SK-N-SH treated with all-trans-retinoic acid at 6 μM for 48 hours (cell line): Measurements from ENCODE around the gene GLI3.

Experiments used
- ATAC-seq: fragments of 200-7000 bp; cut with Tn5 transposase; 3 replicates; pipeline ENCODE4 v1.9.1; 2020; ENCODE audit warnings: mild to moderate bottlenecking, moderate library complexity
- ARNTL ChIP-seq: fragments of 450-650 bp; formaldehyde crosslinking; IDR thresholded peaks from 2 replicates; pipeline ENCODE4 v1.5.0; 2020; ENCODE audit warnings: low read depth, mild to moderate bottlenecking, moderate library complexity, borderline replicate concordance
- BACH2 ChIP-seq: fragments of 250-450 bp; sonication (Bioruptor Pico); IDR thresholded peaks from 2 replicates; pipeline ENCODE4 v1.9.0; 2021; ENCODE audit warnings: mild to moderate bottlenecking, borderline replicate concordance
- CREB5 ChIP-seq: fragments of 250-450 bp; sonication (Bioruptor Pico); IDR thresholded peaks from 2 replicates; pipeline ENCODE4 v1.5.1; 2020; ENCODE audit warnings: low read depth, mild to moderate bottlenecking, moderate library complexity
- CSDC2 ChIP-seq: fragments of 250-450 bp; sonication (Bioruptor Pico); IDR thresholded peaks from 2 replicates; pipeline ENCODE4 v1.5.0; 2020; ENCODE audit warnings: mild to moderate bottlenecking, moderate library complexity
- CSRNP3 ChIP-seq: fragments of 250-450 bp; sonication (Bioruptor Pico); IDR thresholded peaks from 2 replicates; pipeline ENCODE4 v1.5.1; 2021; ENCODE audit warnings: mild to moderate bottlenecking, moderate library complexity
- GLIS3 ChIP-seq: fragments of 250-450 bp; sonication (Bioruptor Pico); IDR thresholded peaks from 2 replicates; pipeline ENCODE4 v1.5.0; 2020; ENCODE audit warnings: mild to moderate bottlenecking, moderate library complexity
- ISL1 ChIP-seq: fragments of 250-450 bp; sonication (Bioruptor Pico); IDR thresholded peaks from 2 replicates; pipeline ENCODE4 v2.1.2; 2022; ENCODE audit warnings: mild to moderate bottlenecking, moderate library complexity
- OSR1 ChIP-seq: fragments of 250-450 bp; sonication (Bioruptor Pico); IDR thresholded peaks from 2 replicates; pipeline ENCODE4 v1.8.0; 2022; ENCODE audit warnings: moderate library complexity, mild to moderate bottlenecking, inconsistent platforms
- PATZ1 ChIP-seq: fragments of 250-450 bp; sonication (Bioruptor Pico); IDR thresholded peaks from 2 replicates; pipeline ENCODE4 v1.8.0; 2020; ENCODE audit warnings: mild to moderate bottlenecking, moderate library complexity, borderline replicate concordance
- POU6F1 ChIP-seq: fragments of 250-450 bp; sonication (Bioruptor Pico); IDR thresholded peaks from 2 replicates; pipeline ENCODE4 v1.8.0; 2021; ENCODE audit warnings: low read depth, mild to moderate bottlenecking, moderate library complexity, borderline replicate concordance
- PPARA ChIP-seq: fragments of 250-450 bp; sonication (Bioruptor Pico); IDR thresholded peaks from 2 replicates; pipeline ENCODE4 v1.5.0; 2020; ENCODE audit warnings: mild to moderate bottlenecking, borderline replicate concordance
- RARB ChIP-seq: fragments of 250-450 bp; sonication (Bioruptor Pico); IDR thresholded peaks from 2 replicates; pipeline ENCODE4 v1.8.0; 2021; ENCODE audit warnings: mild to moderate bottlenecking, moderate library complexity
- SNAI2 ChIP-seq: fragments of 250-450 bp; sonication (Bioruptor Pico); IDR thresholded peaks from 2 replicates; pipeline ENCODE4 v1.5.0; 2020; ENCODE audit warnings: mild to moderate bottlenecking, moderate library complexity
- TCF4 ChIP-seq: fragments of 250-450 bp; sonication (Bioruptor Pico); IDR thresholded peaks from 2 replicates; pipeline ENCODE4 v1.8.0; 2021; ENCODE audit warnings: mild to moderate bottlenecking, moderate library complexity, borderline replicate concordance
- TOX ChIP-seq: fragments of 250-450 bp; sonication (Bioruptor Pico); IDR thresholded peaks from 2 replicates; pipeline ENCODE4 v1.8.0; 2021; ENCODE audit warnings: mild to moderate bottlenecking, moderate library complexity, borderline replicate concordance
- TSHZ2 ChIP-seq: fragments of 250-450 bp; sonication (Bioruptor Pico); IDR thresholded peaks from 2 replicates; pipeline ENCODE4 v1.5.0; 2020; ENCODE audit warnings: mild to moderate bottlenecking, moderate library complexity
- ZC3H10 ChIP-seq: fragments of 250-450 bp; sonication (Bioruptor Pico); IDR thresholded peaks from 2 replicates; pipeline ENCODE4 v1.5.1; 2021; ENCODE audit warnings: mild to moderate bottlenecking, moderate library complexity
- ZFP3 ChIP-seq: fragments of 250-450 bp; sonication (Bioruptor Pico); IDR thresholded peaks from 2 replicates; pipeline ENCODE4 v1.5.0; 2020; ENCODE audit warnings: mild to moderate bottlenecking, moderate library complexity
- ZFP30 ChIP-seq: fragments of 450-650 bp; formaldehyde crosslinking; IDR thresholded peaks from 2 replicates; pipeline ENCODE4 v1.5.0; 2022; ENCODE audit warnings: mild to moderate bottlenecking, moderate library complexity
- ZNF565 ChIP-seq: fragments of 450-650 bp; formaldehyde crosslinking; conservative IDR thresholded peaks from 2 replicates; pipeline ENCODE4 v1.5.0; 2020; ENCODE audit warnings: low read depth, mild to moderate bottlenecking, moderate library complexity
- ZNF70 ChIP-seq: fragments of 450-650 bp; formaldehyde crosslinking; IDR thresholded peaks from 2 replicates; pipeline ENCODE4 v1.5.0; 2020; ENCODE audit warnings: mild to moderate bottlenecking, moderate library complexity
- ZNF8 ChIP-seq: fragments of 450-650 bp; formaldehyde crosslinking; IDR thresholded peaks from 2 replicates; pipeline ENCODE4 v1.5.0; 2020; ENCODE audit warnings: mild to moderate bottlenecking, moderate library complexity

The GLI3 gene

GRCh38 chr7:42049761-42050160, 187.2 kb downstream of the GLI3 start (continued):
- TF ChIP-seq RARB (CRISPR knock-in tag) (no peak), ARNTL (CRISPR knock-in tag) (no peak), TCF4 (CRISPR knock-in tag) (no peak), POU6F1 (CRISPR knock-in tag) (no peak), ZFP30 (no peak), TSHZ2 (CRISPR knock-in tag) (no peak), ISL1 (CRISPR knock-in tag) (no peak), TOX (CRISPR knock-in tag) (no peak)
- TF ChIP-seq, all 23 proteins: peak for 0

GRCh38 chr7:42046483-42046882, 190.5 kb downstream of the GLI3 start:
- no peak for ATAC-seq
- no peak for TF ChIP-seq ZC3H10 (CRISPR knock-in tag)
- TF ChIP-seq ZNF8, result no peak
- TF ChIP-seq PATZ1 (CRISPR knock-in tag), result no peak
- no peak for TF ChIP-seq OSR1 (CRISPR knock-in tag)
- TF ChIP-seq CSDC2 (CRISPR knock-in tag), result no peak

GRCh38 chr7:42045961-42046360, 191.0 kb downstream of the GLI3 start:
- no peak for TF ChIP-seq ZFP3 (CRISPR knock-in tag)
- TF ChIP-seq ZC3H10 (CRISPR knock-in tag), result no peak
- TF ChIP-seq ARNTL (CRISPR knock-in tag), result no peak
- TF ChIP-seq PPARA (CRISPR knock-in tag), result no peak
- no peak for TF ChIP-seq PATZ1 (CRISPR knock-in tag)
- TF ChIP-seq TCF4 (CRISPR knock-in tag), result no peak
- no peak for TF ChIP-seq GLIS3 (CRISPR knock-in tag)
- TF ChIP-seq ZNF8, result no peak
- no peak for TF ChIP-seq ZNF565 (CRISPR knock-in tag)
- no peak for TF ChIP-seq OSR1 (CRISPR knock-in tag)
- no peak for TF ChIP-seq RARB (CRISPR knock-in tag)
- TF ChIP-seq CSRNP3 (CRISPR knock-in tag), result no peak
- no peak for TF ChIP-seq POU6F1 (CRISPR knock-in tag)
- TF ChIP-seq CSDC2 (CRISPR knock-in tag), result no peak
- TF ChIP-seq CREB5, result no peak
- no peak for TF ChIP-seq BACH2
- no peak for TF ChIP-seq ZFP30
- no peak for TF ChIP-seq ZNF70 (CRISPR knock-in tag)
- TF ChIP-seq TOX (CRISPR knock-in tag), result no peak
- TF ChIP-seq SNAI2 (CRISPR knock-in tag), result no peak
- ATAC-seq, result no peak
